ENCODE results near the gene KCTD5. TPM values are rescaled to one million over a fixed set of nuclear protein-coding genes. Genes with fewer than 3 reads are reported as not detected.
A peak's percentile ranks its signal among the peaks of the same experiment; 100 is the strongest.
"Not testable (repeated sequence)": the region's sequence is repeated elsewhere in the genome, so short reads cannot be mapped to it uniquely, and the experiment has no call there.

Gene KCTD5
- total and polyA plus RNA-seq, 10 of the 15 experiments (the other 5 are each of a cell fraction or from before 2014, with no cell fraction given) = 0.58 to 56.4 (median 37.3) TPM

- SMC1A ChIA-PET (ENCODE audit: uncharacterized antibody, unreplicated experiment); CTCF ChIA-PET: not testable (repeated sequence)
- peak; percentile 63 for ATAC-seq
These were observed 3.8 kb downstream of the KCTD5 start for GRCh38 chr16:2686075-2686474.

GRCh38 chr16:2686912-2687507, 4.7 kb downstream of the KCTD5 start:
- in situ Hi-C loops (cut with MboI) = no loop called here
- peak overlapping the region; percentile 75 for H3K27ac ChIP-seq (ENCODE audit: control insufficient read depth, insufficient read depth)
- H3K9ac ChIP-seq (ENCODE audit: control insufficient read depth, insufficient read depth, low read length) = peak overlapping the region; percentile 42
- peak overlapping the region; percentile 93 for H3K4me3 ChIP-seq
- peaks cover 6% of the 10 kb centered on the region for H3K4me1 ChIP-seq (ENCODE audit: control insufficient read depth, insufficient read depth, low read length)
- FAIRE-seq (no peak), ATAC-seq (peak; percentile 75), DNase-seq (ENCODE audit: low read depth, low spot score) (peak; percentile 34)
- H3K36me3 ChIP-seq (ENCODE audit: control insufficient read depth in 2 of 2, insufficient read depth in 2 of 2, low read length in 1 of 2) = peaks cover 0 to 13% of the 10 kb centered on the region in 2 experiments; a peak in 2 of 4 replicates
- no TSS peak for BruUV-seq (replicated peaks)
- ChIA-PET RAD21 (ENCODE audit: unreplicated experiment) (interaction anchor here (0.8 to 1.3 kb wide), 3 partner anchors 13 to 31 kb away, joined by 3 to 4 read pairs (median 4); no protein-coding TSS in a partner anchor), POLR2A (no interaction called here), SMC1A (ENCODE audit: uncharacterized antibody, unreplicated experiment) (interaction anchor here (1.3 kb wide), 1 partner anchor 32 kb away, joined by 3 read pairs; no protein-coding TSS in a partner anchor), CTCF (no interaction called here)
- WGBS (ENCODE audit: insufficient coverage, insufficient replicate concordance, low lambda C conversion rate, missing lambda C conversion rate) = under 1% methylated on average over 20 of the region's 20 CpGs
- H2AFZ ChIP-seq (ENCODE audit: control insufficient read depth, low read depth, low read length) = no peak overlapping the region
- H3K79me2 ChIP-seq (ENCODE audit: control insufficient read depth, insufficient read depth, low read length) = peaks cover 53% of the 10 kb centered on the region
- no peaks in the 10 kb centered on the region for H3K9me3 ChIP-seq (replicated peaks; ENCODE audit: control insufficient read depth, insufficient read depth, low read length)
- H3K4me2 ChIP-seq (ENCODE audit: control insufficient read depth, insufficient read depth) = peak overlapping the region; percentile 87
- intact Hi-C loops (cut with micrococcal nuclease; ENCODE audit: unreplicated experiment) = loop anchor here (10.0 kb wide), 1 partner anchor 152 kb away; the partner anchor contains the start of genes CEMP1 and PDPK1
- no peaks in the 10 kb centered on the region for H3K27me3 ChIP-seq (replicated peaks in 1 of 2; ENCODE audit: control insufficient read depth in 2 of 2, insufficient read depth in 2 of 2, low read length in 1 of 2)
- H4K20me1 ChIP-seq (ENCODE audit: control insufficient read depth, insufficient read depth) = peaks cover 7% of the 10 kb centered on the region; the same call in 1 of the 2 replicates
- TF ChIP-seq EZH2 (IDR thresholded peaks at IDR 0.05; ENCODE audit: borderline replicate concordance, control insufficient read depth, low read depth, low read length) (no peak), TBL1XR1 (IDR thresholded peaks at IDR 0.05; ENCODE audit: low read depth, low read length) (no peak; the same call in 1 of the 2 replicates), TCF12 (IDR thresholded peaks at IDR 0.05; ENCODE audit: low read depth, low read length) (0 out of 2 replicates have a peak, but pooled peaks have one; percentile 29), RUNX3 (IDR thresholded peaks at IDR 0.05; ENCODE audit: low read length) (peak; percentile 69), NR2C1 (IDR thresholded peaks at IDR 0.05) (no peak), YY1 (IDR thresholded peaks at IDR 0.05; ENCODE audit: low read depth, low read length) (peak; percentile 43; the same call in 1 of the 2 replicates), BACH1 (IDR thresholded peaks at IDR 0.05; ENCODE audit: borderline replicate concordance) (peak; percentile 37; the same call in 1 of the 2 replicates), ZBTB33 (IDR thresholded peaks at IDR 0.05) (no peak), POLR2AphosphoS5 (IDR thresholded peaks at IDR 0.05; ENCODE audit: low read length) (peak; percentile 44; the same call in 1 of the 2 replicates), IKZF1 (conservative IDR thresholded peaks at IDR 0.05) (peak; percentile 72), BMI1 (IDR thresholded peaks at IDR 0.05; ENCODE audit: borderline replicate concordance) (0 out of 2 replicates have a peak, but pooled peaks have one; percentile 33)
- TF ChIP-seq, protein P1, sequence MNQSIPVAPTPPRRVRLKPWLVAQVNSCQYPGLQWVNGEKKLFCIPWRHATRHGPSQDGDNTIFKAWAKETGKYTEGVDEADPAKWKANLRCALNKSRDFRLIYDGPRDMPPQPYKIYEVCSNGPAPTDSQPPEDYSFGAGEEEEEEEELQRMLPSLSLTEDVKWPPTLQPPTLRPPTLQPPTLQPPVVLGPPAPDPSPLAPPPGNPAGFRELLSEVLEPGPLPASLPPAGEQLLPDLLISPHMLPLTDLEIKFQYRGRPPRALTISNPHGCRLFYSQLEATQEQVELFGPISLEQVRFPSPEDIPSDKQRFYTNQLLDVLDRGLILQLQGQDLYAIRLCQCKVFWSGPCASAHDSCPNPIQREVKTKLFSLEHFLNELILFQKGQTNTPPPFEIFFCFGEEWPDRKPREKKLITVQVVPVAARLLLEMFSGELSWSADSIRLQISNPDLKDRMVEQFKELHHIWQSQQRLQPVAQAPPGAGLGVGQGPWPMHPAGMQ (IDR thresholded peaks at IDR 0.05; ENCODE audit: borderline replicate concordance) = no peak

More at GRCh38 chr16:2686075-2686474, 3.8 kb downstream of the KCTD5 start:
- H3K79me2 ChIP-seq (ENCODE audit: control insufficient read depth, insufficient read depth, low read length) = peaks cover 54% of the 10 kb centered on the region
- RAD21 ChIA-PET (ENCODE audit: unreplicated experiment); H3K27ac ChIP-seq (ENCODE audit: control insufficient read depth, insufficient read depth); H3K27me3 ChIP-seq (replicated peaks in 1 of 2; ENCODE audit: control insufficient read depth in 2 of 2, insufficient read depth in 2 of 2, low read length in 1 of 2); H3K9ac ChIP-seq (ENCODE audit: control insufficient read depth, insufficient read depth, low read length); H3K4me1 ChIP-seq (ENCODE audit: control insufficient read depth, insufficient read depth, low read length); BruUV-seq (replicated peaks); H2AFZ ChIP-seq (ENCODE audit: control insufficient read depth, low read depth, low read length); H3K4me3 ChIP-seq; H3K9me3 ChIP-seq (replicated peaks; ENCODE audit: control insufficient read depth, insufficient read depth, low read length); DNase-seq (ENCODE audit: low read depth, low spot score); H3K36me3 ChIP-seq (ENCODE audit: control insufficient read depth in 2 of 2, insufficient read depth in 2 of 2, low read length in 1 of 2); H3K4me2 ChIP-seq (ENCODE audit: control insufficient read depth, insufficient read depth); H4K20me1 ChIP-seq (ENCODE audit: control insufficient read depth, insufficient read depth); POLR2A ChIA-PET; in situ Hi-C loops (cut with MboI): not testable (repeated sequence)
- no CpG with 5 or more reads among the region's 9 CpGs for WGBS (ENCODE audit: insufficient coverage, insufficient replicate concordance, low lambda C conversion rate, missing lambda C conversion rate)
- intact Hi-C loops (cut with micrococcal nuclease; ENCODE audit: unreplicated experiment) = loop anchor here (10.0 kb wide), 1 partner anchor 151 kb away; the partner anchor contains the start of genes CEMP1 and PDPK1
- FAIRE-seq = peak; percentile 96

Data from GM12878 (cell line).